ENCODE measurements around the gene ZNF442.

The ZNF442 gene

DNA sequence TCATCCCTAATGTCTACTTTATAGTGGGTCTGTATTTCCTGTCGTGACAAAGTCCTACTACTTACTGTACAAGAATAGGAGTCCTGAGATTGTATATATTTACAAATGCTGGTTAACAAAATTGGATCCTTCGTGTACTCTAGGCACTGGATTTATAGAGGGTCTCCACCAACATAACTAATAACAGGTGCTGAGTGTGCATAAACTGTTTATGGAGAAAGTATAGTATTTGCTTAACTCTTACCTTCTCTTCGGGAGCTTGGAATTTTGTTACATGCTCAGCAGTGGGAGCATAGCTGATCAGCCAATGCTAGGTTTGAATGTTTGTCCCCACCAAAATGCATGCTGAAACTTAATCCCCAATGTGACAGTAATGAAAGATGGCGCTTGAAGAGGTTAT is 12.1 kb downstream of the ZNF442 start:
- no peak overlapping the region for H3K18ac ChIP-seq (ENCODE audit: low read length)
- no peak overlapping the region for H2BK12ac ChIP-seq (ENCODE audit: low read length)
- H3K4me3 ChIP-seq (ENCODE audit: low read depth, low read length), result no peak overlapping the region
- no peak overlapping the region for H4K8ac ChIP-seq (ENCODE audit: low read depth, low read length)
- no CpG with 5 or more reads among the region's 4 CpGs for WGBS (ENCODE audit: extremely low coverage, insufficient coverage, insufficient read length)
- no peak overlapping the region for H3K23ac ChIP-seq (ENCODE audit: low read length)
- H3K27me3 ChIP-seq (ENCODE audit: insufficient read depth, low read length), result no peaks in the 10 kb centered on the region
- no peak overlapping the region for H4K91ac ChIP-seq (ENCODE audit: low read depth, low read length)
- no peak overlapping the region for H2AK5ac ChIP-seq (ENCODE audit: low read length)
- H3K27ac ChIP-seq (ENCODE audit: low read depth, low read length), result no peak overlapping the region
- H2BK120ac ChIP-seq (ENCODE audit: insufficient read depth, low read length, poor library complexity), result no peak overlapping the region
- no peaks in the 10 kb centered on the region for H3K79me1 ChIP-seq (ENCODE audit: low read length)
- no peaks in the 10 kb centered on the region for H3K4me1 ChIP-seq (ENCODE audit: control insufficient read depth in 1 of 2, insufficient read depth in 2 of 2, low read length in 2 of 2)
- H3K9ac ChIP-seq (ENCODE audit: low read length), result no peak overlapping the region
- no peak overlapping the region for H3K4ac ChIP-seq (ENCODE audit: low read depth, low read length)
- no peak overlapping the region for H3K4me2 ChIP-seq (ENCODE audit: low read length)
- no peak overlapping the region for H2AFZ ChIP-seq (ENCODE audit: insufficient read depth, low read length, poor library complexity)
- no peak for DNase-seq
- no peak overlapping the region for H3K14ac ChIP-seq (ENCODE audit: low read length)
- H4K12ac ChIP-seq (ENCODE audit: low read depth, low read length), result no peak overlapping the region
- peaks cover 5 to 7% of the 10 kb centered on the region in 2 experiments for H3K36me3 ChIP-seq (ENCODE audit: control insufficient read depth in 1 of 2, insufficient read depth in 2 of 2, low read length in 2 of 2)
- no peaks in the 10 kb centered on the region for H3K79me2 ChIP-seq (ENCODE audit: control insufficient read depth, insufficient read depth, low read length, poor library complexity)
- H3K9me3 ChIP-seq (ENCODE audit: insufficient read depth, low read depth, low read length), result peaks cover 13% of the 10 kb centered on the region
- no peak overlapping the region for H2BK5ac ChIP-seq (ENCODE audit: low read depth, low read length, poor library complexity)

DNA sequence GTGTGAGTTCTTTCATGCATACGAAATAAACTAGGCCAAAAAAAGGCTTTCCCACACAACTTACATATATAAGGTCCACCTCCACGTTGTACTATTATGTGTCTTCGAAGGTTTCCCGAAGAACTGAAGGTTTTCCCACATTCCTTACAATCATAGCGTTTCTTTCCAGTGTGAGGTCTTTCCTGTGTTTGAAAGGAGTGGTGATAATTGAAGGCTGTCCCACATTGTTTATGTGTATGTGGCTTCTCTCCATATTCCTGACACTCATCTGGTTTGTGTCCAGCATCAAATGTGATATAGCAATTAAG is 14.6 kb downstream of the ZNF442 start:
- no peak overlapping the region for H4K91ac ChIP-seq (ENCODE audit: low read depth, low read length)
- no peak overlapping the region for H3K27ac ChIP-seq (ENCODE audit: low read depth, low read length)
- no peak overlapping the region for H4K12ac ChIP-seq (ENCODE audit: low read depth, low read length)
- no peak overlapping the region for H2BK5ac ChIP-seq (ENCODE audit: low read depth, low read length, poor library complexity)
- H3K23ac ChIP-seq (ENCODE audit: low read length), result no peak overlapping the region
- H3K14ac ChIP-seq (ENCODE audit: low read length), result no peak overlapping the region
- H3K27me3 ChIP-seq (ENCODE audit: insufficient read depth, low read length), result no peaks in the 10 kb centered on the region
- no peak overlapping the region for H3K4me2 ChIP-seq (ENCODE audit: low read length)
- no peaks in the 10 kb centered on the region for H3K79me1 ChIP-seq (ENCODE audit: low read length)
- H4K8ac ChIP-seq (ENCODE audit: low read depth, low read length), result no peak overlapping the region
- H2BK12ac ChIP-seq (ENCODE audit: low read length), result no peak overlapping the region
- no peaks in the 10 kb centered on the region for H3K4me1 ChIP-seq (ENCODE audit: control insufficient read depth in 1 of 2, insufficient read depth in 2 of 2, low read length in 2 of 2)
- H2AK5ac ChIP-seq (ENCODE audit: low read length), result no peak overlapping the region
- H3K4me3 ChIP-seq (ENCODE audit: low read depth, low read length), result no peak overlapping the region
- WGBS (ENCODE audit: extremely low coverage, insufficient coverage, insufficient read length), result no CpG with 5 or more reads among the region's 5 CpGs
- H3K79me2 ChIP-seq (ENCODE audit: control insufficient read depth, insufficient read depth, low read length, poor library complexity), result no peaks in the 10 kb centered on the region
- no peak overlapping the region for H3K18ac ChIP-seq (ENCODE audit: low read length)
- no peak overlapping the region for H3K9ac ChIP-seq (ENCODE audit: low read length)
- peaks cover 5 to 7% of the 10 kb centered on the region in 2 experiments for H3K36me3 ChIP-seq (ENCODE audit: control insufficient read depth in 1 of 2, insufficient read depth in 2 of 2, low read length in 2 of 2)
- peaks cover 12% of the 10 kb centered on the region for H3K9me3 ChIP-seq (ENCODE audit: insufficient read depth, low read depth, low read length)
- no peak overlapping the region for H2BK120ac ChIP-seq (ENCODE audit: insufficient read depth, low read length, poor library complexity)
- H2AFZ ChIP-seq (ENCODE audit: insufficient read depth, low read length, poor library complexity), result no peak overlapping the region
- no peak for DNase-seq
- H3K4ac ChIP-seq (ENCODE audit: low read depth, low read length), result no peak overlapping the region

DNA sequence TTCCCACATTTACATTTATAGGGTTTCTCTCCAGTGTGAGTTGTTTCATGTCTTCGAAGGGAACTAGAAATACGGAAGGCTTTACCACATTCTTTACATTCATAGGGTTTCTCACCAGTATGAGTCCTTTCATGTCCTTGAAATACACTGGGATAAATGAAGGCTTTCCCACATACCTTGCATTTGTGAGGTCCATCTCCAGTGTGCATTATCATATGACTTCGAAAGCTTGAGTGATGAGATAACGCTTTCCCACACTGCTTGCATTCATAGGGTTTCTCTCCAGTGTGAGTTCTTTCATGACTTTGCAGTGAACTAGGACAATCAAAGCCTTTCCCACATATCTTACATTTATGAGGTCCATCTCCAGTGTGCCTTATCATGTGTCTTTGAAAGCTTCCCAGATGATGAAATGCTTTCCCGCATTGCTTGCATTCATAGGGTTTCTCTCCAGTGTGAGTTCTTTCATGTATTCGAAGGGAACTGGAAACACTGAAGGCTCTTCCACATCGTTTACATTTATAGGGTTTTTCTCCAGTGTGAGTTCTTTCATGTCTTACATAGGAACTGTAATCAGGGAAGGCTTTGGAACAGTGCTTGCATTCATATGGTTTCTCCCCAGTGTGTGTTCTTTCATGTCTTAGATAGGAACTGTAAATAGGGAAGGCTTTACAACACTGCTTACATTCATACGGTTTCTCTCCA is 15.1 kb downstream of the ZNF442 start:
- H2BK5ac ChIP-seq (ENCODE audit: low read depth, low read length, poor library complexity), result no peak overlapping the region
- peaks cover 5 to 7% of the 10 kb centered on the region in 2 experiments for H3K36me3 ChIP-seq (ENCODE audit: control insufficient read depth in 1 of 2, insufficient read depth in 2 of 2, low read length in 2 of 2)
- H3K23ac ChIP-seq (ENCODE audit: low read length), result no peak overlapping the region
- H4K8ac ChIP-seq (ENCODE audit: low read depth, low read length), result no peak overlapping the region
- no peak overlapping the region for H4K12ac ChIP-seq (ENCODE audit: low read depth, low read length)
- H3K4ac ChIP-seq (ENCODE audit: low read depth, low read length), result no peak overlapping the region
- H3K27ac ChIP-seq (ENCODE audit: low read depth, low read length), result no peak overlapping the region
- H2AFZ ChIP-seq (ENCODE audit: insufficient read depth, low read length, poor library complexity), result no peak overlapping the region
- H3K79me1 ChIP-seq (ENCODE audit: low read length), result no peaks in the 10 kb centered on the region
- H3K4me1 ChIP-seq (ENCODE audit: control insufficient read depth in 1 of 2, insufficient read depth in 2 of 2, low read length in 2 of 2), result no peaks in the 10 kb centered on the region
- H3K9ac ChIP-seq (ENCODE audit: low read length), result no peak overlapping the region
- H3K9me3 ChIP-seq (ENCODE audit: insufficient read depth, low read depth, low read length), result peaks cover 11% of the 10 kb centered on the region
- no peaks in the 10 kb centered on the region for H3K27me3 ChIP-seq (ENCODE audit: insufficient read depth, low read length)
- H2AK5ac ChIP-seq (ENCODE audit: low read length), result no peak overlapping the region
- H3K4me2 ChIP-seq (ENCODE audit: low read length), result no peak overlapping the region
- H3K4me3 ChIP-seq (ENCODE audit: low read depth, low read length), result no peak overlapping the region
- no CpG with 5 or more reads among the region's 8 CpGs for WGBS (ENCODE audit: extremely low coverage, insufficient coverage, insufficient read length)
- no peaks in the 10 kb centered on the region for H3K79me2 ChIP-seq (ENCODE audit: control insufficient read depth, insufficient read depth, low read length, poor library complexity)
- no peak for DNase-seq
- no peak overlapping the region for H3K18ac ChIP-seq (ENCODE audit: low read length)
- H2BK120ac ChIP-seq (ENCODE audit: insufficient read depth, low read length, poor library complexity), result no peak overlapping the region
- H2BK12ac ChIP-seq (ENCODE audit: low read length), result no peak overlapping the region
- no peak overlapping the region for H4K91ac ChIP-seq (ENCODE audit: low read depth, low read length)
- H3K14ac ChIP-seq (ENCODE audit: low read length), result no peak overlapping the region

DNA sequence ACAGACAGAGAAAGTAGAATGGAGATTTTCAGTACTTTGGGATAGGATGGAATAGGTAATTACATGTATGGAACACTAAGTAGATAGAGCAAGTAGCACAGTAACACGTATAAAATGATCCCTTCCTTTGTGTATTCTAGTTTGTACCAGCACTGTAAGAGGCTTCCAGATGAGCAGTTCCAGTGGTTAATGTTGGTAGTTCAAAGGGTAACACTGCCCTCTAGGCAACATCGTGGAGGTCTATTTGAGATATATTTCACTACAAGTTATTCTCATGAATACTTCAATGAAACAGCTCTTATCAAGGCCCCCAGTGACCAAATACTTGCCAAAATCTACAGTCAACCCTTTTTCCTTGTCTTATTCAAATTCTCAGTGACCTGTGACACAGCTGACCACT is 18.6 kb downstream of the ZNF442 start:
- Histone ChIP-seq H3K4me1 (ENCODE audit: control insufficient read depth in 1 of 2, insufficient read depth in 2 of 2, low read length in 2 of 2) (no peaks in the 10 kb centered on the region), H4K12ac (ENCODE audit: low read depth, low read length) (no peak overlapping the region), H2BK5ac (ENCODE audit: low read depth, low read length, poor library complexity) (no peak overlapping the region), H3K27ac (ENCODE audit: low read depth, low read length) (no peak overlapping the region), H3K4me3 (ENCODE audit: low read depth, low read length) (no peak overlapping the region), H4K91ac (ENCODE audit: low read depth, low read length) (no peak overlapping the region), H3K79me2 (ENCODE audit: control insufficient read depth, insufficient read depth, low read length, poor library complexity) (no peaks in the 10 kb centered on the region), H3K9me3 (ENCODE audit: insufficient read depth, low read depth, low read length) (peaks cover 6% of the 10 kb centered on the region), H3K4me2 (ENCODE audit: low read length) (no peak overlapping the region), H3K23ac (ENCODE audit: low read length) (no peak overlapping the region), H3K14ac (ENCODE audit: low read length) (no peak overlapping the region), H3K36me3 (ENCODE audit: control insufficient read depth in 1 of 2, insufficient read depth in 2 of 2, low read length in 2 of 2) (peaks cover 3 to 7% of the 10 kb centered on the region in 2 experiments), H3K4ac (ENCODE audit: low read depth, low read length) (no peak overlapping the region), H2AFZ (ENCODE audit: insufficient read depth, low read length, poor library complexity) (no peak overlapping the region), H2BK12ac (ENCODE audit: low read length) (no peak overlapping the region), H3K79me1 (ENCODE audit: low read length) (no peaks in the 10 kb centered on the region), H2BK120ac (ENCODE audit: insufficient read depth, low read length, poor library complexity) (no peak overlapping the region), H2AK5ac (ENCODE audit: low read length) (no peak overlapping the region), H3K27me3 (ENCODE audit: insufficient read depth, low read length) (no peaks in the 10 kb centered on the region), H3K18ac (ENCODE audit: low read length) (no peak overlapping the region), H4K8ac (ENCODE audit: low read depth, low read length) (no peak overlapping the region), H3K9ac (ENCODE audit: low read length) (no peak overlapping the region)
- peak in 1 of 2 donors; percentile 15 for DNase-seq
- no CpG with 5 or more reads among the region's 2 CpGs for WGBS (ENCODE audit: extremely low coverage, insufficient coverage, insufficient read length)
